HUDEP-2 (cell line): Measurements from ENCODE around the gene SUSD4.
"Not testable (repeated sequence)": the region's sequence is repeated elsewhere in the genome, so short reads cannot be mapped to it uniquely, and the experiment has no call there.

Experiments
- DNase-seq, 76 experiments: peaks; one replicate each; lab custom pipeline; 2025; ENCODE audit not compliant: unreplicated experiment in 76 of 76; lab: John Stamatoyannopoulos, UW

Gene SUSD4, protein sequence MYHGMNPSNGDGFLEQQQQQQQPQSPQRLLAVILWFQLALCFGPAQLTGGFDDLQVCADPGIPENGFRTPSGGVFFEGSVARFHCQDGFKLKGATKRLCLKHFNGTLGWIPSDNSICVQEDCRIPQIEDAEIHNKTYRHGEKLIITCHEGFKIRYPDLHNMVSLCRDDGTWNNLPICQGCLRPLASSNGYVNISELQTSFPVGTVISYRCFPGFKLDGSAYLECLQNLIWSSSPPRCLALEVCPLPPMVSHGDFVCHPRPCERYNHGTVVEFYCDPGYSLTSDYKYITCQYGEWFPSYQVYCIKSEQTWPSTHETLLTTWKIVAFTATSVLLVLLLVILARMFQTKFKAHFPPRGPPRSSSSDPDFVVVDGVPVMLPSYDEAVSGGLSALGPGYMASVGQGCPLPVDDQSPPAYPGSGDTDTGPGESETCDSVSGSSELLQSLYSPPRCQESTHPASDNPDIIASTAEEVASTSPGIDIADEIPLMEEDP

DNA sequence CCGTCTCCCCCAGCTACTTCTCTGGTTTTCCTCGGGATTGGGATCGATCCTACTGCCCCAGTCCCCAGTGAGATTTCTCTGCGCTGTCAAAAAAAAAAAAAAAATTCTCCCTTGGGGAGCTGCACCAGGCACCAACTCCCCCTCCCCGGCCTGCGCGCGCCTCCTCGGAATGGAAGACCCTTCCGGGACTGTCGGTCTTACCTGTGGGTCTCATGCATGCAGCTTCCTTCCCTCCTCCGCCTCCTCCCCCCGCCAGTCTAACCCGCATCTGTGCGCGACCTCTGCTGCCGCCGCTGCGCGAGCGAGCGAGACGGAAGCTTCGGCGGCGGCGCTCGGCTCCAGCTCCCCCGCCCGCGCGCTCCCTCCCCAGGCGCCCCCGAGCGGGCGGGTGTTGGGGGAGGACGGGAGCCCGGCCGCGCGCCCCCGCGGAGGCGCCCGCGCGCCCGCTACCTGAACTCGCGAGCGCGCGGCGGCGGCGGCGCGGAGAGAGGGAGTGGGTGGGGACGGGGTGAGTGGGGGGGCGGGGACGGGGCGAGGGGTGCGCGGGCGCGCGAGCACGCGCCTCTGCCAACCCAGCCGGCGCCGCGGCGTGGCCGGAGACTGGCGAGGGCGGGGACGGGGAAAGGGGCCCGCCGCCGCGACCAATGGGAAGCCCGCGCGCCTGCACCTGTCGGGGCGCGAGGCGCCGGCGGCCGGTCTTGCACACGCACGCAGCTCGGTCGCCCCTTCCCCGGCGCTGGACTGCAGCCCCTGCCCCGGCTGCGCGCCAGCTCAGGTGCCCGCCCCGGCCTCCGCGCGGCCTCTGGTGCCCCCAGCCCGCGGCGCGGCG lies at the start of gene SUSD4:
SUSD4 (minus strand) TSS at position 321 of the 829 bp plus-strand sequence. CDS start 751 bp downstream, outside the sequence.
- DNase-seq, result peak in 5 of 76 experiments; percentile 2 to 11 (median 3)

DNA sequence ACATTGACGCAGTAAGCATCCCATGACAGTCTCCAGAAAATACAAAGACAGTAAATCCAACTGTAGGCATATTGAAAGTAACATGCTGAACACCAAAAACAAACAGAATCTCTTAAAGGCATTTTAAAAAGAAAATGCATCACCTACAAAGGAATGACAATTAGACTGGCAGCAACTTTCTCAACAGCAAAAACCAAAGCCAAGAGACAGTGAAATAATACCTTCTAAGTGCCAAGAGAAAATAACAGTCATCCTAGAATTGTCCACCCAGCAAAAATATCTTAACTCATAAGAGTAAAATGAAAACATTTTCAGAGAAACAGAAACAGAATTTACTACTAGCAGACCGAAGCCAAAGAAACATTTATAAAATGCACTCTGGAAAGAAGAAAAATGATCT lies 49.2 kb upstream of the SUSD4 start:
- no peak for DNase-seq

DNA sequence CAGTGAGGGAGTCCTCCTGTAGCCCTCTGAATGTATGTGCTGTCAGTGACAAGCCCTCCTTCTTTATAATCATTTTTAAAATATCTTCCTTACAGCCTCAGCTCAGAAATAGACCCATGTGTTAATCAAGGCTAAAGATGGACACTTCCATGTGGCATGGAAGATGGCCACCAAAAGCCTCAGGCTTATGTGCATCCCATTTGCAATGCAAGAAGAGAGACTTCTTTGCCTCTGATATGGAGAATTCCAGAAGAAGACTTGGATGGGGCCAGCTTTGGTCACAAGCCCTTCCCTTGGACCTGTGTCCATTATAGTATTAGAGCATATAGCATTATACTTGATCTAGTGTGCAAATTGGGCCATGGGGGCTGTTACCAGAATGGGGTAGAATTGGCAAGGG lies 47.7 kb upstream of the SUSD4 start:
- no peak for DNase-seq

DNA sequence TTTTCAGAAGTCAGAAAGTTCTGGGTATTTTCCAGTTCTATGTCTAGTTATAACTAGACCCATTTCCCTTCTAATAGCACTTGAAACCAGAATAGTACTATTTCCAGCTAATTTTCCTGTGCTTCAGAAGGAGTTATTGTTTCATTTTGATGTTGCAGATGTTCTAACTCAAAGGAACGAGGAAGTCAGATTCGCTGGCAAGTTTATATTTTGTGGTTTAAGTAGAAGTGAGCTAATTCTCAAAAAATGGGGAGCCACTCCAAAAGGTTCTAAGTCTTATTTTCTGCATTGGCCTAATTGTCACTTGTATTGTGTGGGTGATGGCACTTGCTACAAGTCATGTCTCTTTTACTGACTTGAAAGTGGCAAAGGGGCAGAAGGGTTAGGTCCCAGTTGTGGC lies 47.3 kb upstream of the SUSD4 start:
- no peak for DNase-seq

DNA sequence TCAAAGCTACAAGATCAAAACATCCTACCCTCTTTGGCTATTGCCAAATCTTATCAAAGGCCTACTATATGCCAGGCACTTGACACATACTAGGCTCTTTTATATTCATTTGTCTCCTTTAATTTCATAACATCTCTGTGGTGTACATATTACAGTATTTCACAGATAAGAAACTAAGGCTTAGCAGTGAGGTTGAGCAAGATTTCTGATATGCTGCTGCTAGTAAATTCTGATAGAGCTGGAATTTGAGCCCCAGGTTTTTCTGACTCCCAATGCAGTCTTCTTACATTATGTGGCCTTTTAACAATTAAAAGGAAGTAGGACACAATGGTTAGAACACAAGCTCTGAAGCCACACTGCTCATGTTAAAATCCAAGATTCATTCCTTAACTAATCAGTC lies 46.1 kb upstream of the SUSD4 start:
- DNase-seq, result no peak

DNA sequence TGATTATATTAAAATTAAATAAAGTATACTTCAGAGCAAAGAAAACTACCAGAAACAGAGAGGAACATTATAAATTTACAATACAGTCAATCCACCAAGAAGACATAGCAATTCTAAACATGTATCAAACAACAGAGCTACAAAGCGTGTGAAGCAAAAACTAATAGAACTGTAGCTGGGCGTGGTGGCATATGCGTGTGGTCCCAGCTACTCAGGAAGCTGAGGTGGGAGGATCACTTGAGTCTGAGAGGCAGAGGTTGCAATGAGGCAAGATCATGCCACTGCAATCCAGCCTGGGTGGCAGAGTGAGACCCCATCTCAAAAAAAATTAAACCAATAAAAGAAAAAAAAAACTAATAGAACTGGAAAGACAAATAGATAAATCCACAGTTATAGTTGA lies 41.5 kb upstream of the SUSD4 start:
- no peak for DNase-seq

DNA sequence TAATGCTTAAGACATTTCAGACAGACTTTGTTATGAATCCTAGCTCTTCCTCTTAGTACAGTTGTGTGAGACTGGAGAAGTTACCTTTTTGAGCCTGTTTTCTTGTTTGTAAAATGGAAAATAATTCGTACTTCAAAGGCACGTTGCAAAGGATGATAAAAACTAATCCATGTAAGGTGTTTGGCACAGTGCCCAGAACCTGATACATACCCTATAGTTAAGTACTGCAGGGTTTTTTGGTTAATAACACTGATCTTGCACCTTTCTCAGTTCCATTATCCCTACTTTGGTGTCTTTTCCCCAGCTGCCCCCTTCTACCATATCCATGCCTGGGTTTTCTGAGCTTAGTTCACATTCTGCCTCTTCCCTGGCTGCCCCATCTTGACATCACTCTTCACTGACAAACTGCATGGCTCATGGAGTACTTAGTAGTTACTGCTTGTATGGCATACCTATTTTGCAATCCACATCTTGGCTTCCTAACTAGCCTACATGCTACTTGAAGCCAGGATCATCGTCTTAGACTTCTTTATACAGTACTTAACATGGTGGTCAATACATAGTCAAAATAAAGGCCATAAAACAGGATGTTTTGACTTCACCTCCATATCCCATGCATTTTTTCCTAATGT lies 39.3 kb upstream of the SUSD4 start:
- peak in 3 of 76 experiments; percentile 2 to 10 (median 8) for DNase-seq

DNA sequence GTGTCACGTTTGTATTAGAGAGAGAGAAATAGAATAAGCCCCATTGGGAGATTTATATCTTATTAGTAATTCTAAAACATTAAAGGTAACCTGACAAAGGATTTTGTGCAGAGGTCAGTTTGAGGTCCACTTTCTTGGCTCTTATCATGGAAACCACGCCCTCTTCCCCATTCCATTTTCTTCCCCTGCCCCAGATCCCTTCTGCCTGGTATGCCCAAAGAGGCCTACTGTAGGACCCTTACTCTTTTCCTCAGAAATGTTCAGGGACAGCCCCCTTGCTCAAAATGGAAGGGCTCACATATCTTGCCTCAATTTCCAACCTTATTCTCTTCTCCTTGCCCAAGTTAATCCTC lies 38.8 kb upstream of the SUSD4 start:
- no peak for DNase-seq

DNA sequence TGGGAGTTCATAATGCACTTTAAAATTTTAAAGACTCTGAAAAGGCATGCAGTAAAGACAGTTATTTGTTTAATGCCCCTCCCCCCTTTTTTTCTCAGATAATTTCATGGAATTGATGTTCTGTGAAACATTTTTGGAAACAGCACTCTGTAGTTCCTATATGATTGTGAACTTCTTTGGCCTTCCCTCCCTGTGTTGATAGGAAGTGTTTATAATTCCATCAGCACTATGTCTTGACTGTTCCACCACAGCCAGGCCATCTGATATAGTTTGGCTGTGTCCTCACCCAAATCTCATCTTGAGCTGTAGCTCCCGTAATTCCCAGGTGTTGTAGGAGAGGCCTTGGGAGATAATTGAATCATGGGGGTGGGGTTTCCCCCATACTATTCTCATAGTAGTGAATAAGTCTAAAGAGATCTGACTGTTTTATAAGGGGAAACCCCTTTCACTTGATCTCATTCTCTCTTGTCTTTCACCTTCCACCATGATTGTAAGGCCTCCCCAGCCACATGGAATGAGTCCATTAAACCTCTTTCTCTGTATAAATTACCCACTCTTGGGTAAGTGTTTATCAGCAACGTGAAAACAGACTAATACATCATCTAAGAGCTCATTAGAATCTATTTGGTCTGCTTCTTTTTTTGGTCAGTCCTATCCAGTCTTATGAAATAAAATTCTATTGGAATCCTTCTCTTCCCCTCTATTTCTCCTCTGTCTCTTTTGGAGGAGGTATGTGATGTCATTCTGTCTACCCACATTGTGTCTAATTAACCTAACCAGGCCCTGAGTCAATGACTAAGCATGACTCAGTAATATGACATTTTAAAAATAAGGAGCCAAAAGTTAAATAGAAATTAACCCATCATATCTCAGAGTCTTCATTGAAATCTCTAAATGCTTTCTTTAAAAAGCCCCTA lies 38.2 kb upstream of the SUSD4 start:
- no peak for DNase-seq

DNA sequence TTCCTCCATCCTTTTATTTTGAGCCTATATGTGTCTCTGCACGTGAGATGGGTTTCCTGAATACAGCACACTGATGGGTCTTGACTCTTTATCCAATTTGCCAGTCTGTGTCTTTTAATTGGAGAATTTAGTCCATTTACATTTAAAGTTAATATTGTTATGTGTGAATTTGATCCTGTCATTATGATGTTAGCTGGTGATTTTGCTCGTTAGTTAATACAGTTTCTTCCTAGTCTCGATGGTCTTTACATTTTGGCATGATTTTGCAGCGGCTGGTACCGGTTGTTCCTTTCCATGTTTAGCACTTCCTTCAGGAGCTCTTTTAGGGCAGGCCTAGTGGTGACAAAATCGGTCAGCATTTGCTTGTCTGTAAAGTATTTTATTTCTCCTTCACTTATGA lies 35.4 kb upstream of the SUSD4 start:
- not testable (repeated sequence) for DNase-seq

DNA sequence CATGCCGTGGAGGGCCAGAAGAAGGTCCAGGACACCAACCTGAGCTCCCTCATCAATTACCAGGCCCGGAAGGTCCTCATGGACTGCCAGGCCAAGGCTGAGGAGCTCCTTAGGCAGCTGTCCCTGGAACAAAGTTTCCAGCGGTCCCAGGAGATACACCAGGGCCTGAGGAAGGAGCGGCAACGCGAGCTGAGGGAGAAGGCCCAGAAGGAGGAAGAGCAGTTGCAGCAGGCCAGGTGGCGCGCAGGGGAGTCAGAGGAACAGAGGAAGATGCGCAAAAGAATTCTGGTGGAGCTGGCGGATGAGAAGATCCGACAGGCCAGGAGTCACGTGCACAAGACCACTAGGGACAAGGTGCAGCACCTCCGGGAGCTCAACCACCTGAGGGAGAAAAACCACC lies 30.7 kb upstream of the SUSD4 start:
- DNase-seq, result no peak

DNA sequence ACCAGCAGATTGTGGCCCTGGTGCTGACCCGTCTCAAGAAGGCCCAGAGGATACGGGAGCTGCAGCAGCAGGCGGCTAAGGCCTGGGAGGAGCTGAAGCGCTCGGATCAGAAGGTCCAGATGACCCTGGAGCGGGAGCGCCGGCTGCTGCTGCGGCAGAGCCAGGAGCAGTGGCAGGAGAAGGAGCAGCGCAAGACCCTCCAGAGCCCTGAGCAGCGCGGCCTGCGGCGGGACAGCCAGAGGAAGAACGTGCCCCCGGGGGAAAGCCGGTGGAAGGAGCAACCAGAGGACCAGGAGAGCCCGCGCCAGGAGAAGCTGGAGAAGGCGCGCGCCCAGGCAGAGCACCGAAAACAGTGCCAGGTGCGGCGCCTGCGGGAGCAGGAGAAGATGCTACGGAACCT lies 30.3 kb upstream of the SUSD4 start:
- no peak for DNase-seq

DNA sequence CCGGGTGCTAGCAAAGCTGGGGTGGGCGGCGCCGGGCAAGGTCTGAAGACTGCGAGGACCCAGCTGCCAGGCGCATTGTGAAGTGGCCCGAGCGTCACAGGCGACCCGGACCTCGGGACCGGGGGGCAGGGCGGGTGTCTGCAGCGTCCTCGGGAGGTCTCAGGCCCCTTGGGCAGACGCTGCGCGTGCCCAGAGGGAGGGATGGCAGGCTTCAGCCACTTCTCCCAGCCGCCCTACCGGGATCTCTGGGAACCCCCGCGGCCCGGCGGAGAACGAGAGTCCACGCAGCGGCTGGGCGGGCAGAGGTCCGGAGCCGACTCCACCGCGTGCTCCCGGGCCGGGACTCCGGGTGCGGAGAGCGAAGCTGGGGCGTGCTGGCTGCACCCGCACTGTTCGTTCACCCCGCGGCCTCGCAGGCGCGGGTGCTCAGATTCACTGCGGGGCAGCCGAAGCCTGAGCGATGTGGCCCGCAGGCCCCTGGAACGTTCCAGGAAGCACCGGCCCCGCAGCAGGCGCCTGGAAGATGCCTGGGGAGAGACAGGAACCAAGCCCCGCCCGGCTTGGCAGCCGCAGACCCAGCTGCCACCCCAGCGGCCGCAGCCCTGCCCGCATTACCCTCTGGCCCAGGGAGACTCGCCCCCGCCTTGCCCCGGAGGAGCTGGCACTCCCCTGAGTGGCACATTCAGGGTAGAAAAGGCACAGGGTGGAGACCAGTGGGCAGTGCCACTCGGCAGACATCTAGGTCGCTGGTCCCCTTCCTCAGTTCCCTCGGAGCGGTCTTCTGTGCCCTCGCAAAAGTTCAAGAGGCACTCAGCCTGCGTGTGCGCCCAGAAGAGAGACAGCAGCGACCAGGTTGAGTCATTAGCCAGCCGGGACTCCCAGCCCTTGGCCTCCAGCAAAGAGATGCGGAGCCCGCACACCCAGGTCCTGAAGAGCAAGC lies 29.6 kb upstream of the SUSD4 start, which contains the start of gene CCDC185:
CCDC185 (plus strand) TSS at position 141 of the 940 bp plus-strand sequence; CDS start at position 202, 61 bp downstream.
- DNase-seq, result no peak

DNA sequence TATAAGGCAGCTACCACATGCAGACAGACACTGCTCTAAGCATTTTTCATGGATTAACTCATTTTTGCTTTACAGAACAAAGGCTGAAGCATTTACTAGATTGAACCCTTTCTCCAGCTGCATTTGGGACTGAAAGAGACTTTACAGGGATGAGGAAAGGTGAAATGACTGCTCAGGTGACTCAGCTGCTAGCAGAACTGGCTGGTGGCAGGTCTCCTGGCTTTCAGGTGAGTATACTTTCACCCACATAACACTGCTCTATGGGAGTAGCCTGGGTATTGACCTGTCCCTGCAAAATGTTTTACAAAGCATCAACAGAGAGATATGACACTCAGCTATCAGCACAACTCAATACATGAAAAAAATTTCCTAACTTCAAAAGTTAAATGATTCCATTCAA lies 26.6 kb upstream of the SUSD4 start:
- DNase-seq, result no peak

DNA sequence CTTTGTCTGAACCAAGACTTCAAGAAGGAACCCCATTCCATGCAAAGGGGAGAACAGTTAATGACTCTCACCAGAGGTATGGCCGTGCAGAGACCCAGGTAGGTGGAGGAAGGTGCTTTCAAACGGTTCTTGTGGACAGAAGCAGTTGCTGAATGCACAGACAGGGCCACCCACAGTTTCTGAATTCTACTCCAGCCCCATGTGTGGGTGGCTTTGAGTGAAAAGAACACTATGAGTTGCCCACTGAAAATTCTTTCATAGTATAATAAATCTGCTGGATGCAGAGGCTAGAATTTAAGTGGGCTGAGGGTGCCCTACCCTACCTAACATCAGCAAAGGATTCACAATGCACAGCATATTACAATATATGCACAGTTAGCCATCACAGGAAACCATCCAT lies 22.0 kb upstream of the SUSD4 start:
- no peak for DNase-seq

DNA sequence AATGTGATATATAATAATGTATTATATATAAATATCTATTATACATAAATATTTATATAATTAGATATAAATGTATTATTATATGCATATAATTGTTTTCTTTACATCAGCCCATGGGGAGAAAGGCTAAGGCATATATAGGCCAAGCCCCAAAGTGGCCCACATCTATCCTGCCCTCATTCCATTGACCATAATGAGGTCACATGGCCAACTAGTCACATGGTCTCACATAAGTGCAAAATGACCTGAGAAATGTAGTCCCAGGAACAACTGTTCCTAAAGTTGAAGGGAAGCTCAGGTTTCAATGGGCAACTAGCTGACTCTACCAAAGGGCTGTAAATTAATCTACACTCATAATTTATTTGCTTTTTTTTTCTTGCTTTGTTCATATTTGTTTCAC lies 14.8 kb upstream of the SUSD4 start:
- DNase-seq, result no peak

DNA sequence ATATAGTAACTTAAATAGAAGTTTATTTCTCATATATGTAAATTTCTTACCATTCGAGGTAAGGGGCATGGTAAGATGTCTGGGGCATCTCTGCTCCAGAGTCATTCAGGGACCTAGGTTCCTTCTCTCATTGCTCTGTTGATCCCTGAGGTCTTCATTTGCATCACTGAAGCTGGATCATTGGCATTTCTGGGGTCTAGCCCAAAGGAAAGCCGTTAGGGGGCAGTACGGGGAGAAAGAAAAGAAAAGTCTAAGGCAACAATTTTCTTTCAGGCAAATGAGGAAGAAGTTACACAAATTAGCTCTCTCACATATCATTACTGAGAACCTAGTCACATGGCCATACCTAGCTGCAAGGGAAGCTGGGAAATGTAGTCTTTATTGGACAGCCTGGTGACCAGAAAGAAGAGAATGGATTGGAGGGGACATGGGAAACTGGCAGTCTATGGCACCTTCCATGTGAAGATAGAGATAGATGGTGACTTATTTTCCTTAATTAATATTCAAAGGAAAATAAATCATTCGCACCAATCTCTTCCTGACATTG lies 10.2 kb upstream of the SUSD4 start:
- no peak for DNase-seq

DNA sequence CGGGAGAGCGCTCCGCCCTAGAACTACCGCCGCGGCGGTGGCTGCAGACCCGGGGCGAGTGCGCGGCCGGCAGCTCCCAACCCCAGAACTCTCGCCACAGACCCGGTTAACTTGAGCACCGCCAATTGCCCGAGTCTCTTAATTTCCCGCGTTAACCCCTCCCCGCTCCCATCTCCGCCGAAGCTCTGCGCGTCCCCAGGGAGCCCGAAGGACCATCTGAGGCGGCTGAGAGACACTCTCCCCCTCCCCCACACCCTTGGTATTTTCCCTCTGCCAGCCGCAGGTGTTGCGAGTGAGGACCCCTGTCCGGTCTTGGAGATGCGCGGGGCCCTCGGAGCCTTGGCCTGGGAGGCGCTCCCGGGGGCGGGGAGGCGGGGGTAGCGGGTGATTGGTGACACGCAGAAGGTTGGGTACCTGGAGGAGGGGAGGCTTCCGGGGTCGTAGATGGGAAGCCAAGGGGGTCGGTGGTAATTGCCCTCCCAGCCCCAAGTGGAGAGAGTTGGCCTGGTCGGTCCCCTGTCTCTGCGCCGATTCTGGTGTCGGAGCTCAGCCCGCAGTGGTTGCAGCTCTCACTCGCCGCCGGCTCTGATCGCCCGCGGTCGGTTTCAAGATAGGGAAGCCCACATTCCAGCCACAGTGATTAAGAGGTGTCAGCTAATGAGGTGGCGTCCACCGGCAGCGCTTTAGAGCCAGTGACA lies 858 bp upstream of the SUSD4 start:
- DNase-seq, result no peak
